ACC112 (cell line): ENCODE results near the gene EIF4B.

ENCODE experiments used
- H2AFZ ChIP-seq: fragments of 200-600 bp; sonication (generic); one replicate; pipeline ENCODE4 v1.6.0; 2017; ENCODE audit warnings: antibody characterized with exemption, low read length; ENCODE audit not compliant: unreplicated experiment
- H3K27ac ChIP-seq: fragments of 200-600 bp; sonication (generic); 2 replicates; pipeline ENCODE4 v1.5.1; 2014; ENCODE audit warnings: low read depth, mild to moderate bottlenecking, antibody characterized with exemption, low read length, moderate library complexity
- H3K27me3 ChIP-seq: fragments of 200-600 bp; sonication (generic); 2 replicates; pipeline ENCODE4 v1.6.1; 2014; ENCODE audit warnings: mild to moderate bottlenecking, antibody characterized with exemption, low read length, moderate library complexity, mixed read lengths; ENCODE audit not compliant: insufficient read depth
- H3K36me3 ChIP-seq: fragments of 200-600 bp; sonication (generic); 2 replicates; pipeline ENCODE4 v1.6.1; 2016; ENCODE audit warnings: mild to moderate bottlenecking, antibody characterized with exemption, low read length, moderate library complexity, mixed read lengths; ENCODE audit not compliant: insufficient read depth
- H3K4me1 ChIP-seq: fragments of 200-600 bp; sonication (generic); one replicate; pipeline ENCODE4 v1.6.1; 2016; ENCODE audit warnings: low read length, mixed read lengths; ENCODE audit not compliant: insufficient read depth, unreplicated experiment, control insufficient read depth
- H3K4me3 ChIP-seq: fragments of 200-600 bp; sonication (generic); 2 replicates; pipeline ENCODE4 v1.5.1; 2014; ENCODE audit warnings: mild to moderate bottlenecking, low read depth, low read length
- H3K79me2 ChIP-seq: fragments of 200-600 bp; sonication (generic); one replicate; pipeline ENCODE4 v1.6.0; 2016; ENCODE audit warnings: low read length; ENCODE audit not compliant: control insufficient read depth, unreplicated experiment, insufficient read depth

EIF4B gene

DNA sequence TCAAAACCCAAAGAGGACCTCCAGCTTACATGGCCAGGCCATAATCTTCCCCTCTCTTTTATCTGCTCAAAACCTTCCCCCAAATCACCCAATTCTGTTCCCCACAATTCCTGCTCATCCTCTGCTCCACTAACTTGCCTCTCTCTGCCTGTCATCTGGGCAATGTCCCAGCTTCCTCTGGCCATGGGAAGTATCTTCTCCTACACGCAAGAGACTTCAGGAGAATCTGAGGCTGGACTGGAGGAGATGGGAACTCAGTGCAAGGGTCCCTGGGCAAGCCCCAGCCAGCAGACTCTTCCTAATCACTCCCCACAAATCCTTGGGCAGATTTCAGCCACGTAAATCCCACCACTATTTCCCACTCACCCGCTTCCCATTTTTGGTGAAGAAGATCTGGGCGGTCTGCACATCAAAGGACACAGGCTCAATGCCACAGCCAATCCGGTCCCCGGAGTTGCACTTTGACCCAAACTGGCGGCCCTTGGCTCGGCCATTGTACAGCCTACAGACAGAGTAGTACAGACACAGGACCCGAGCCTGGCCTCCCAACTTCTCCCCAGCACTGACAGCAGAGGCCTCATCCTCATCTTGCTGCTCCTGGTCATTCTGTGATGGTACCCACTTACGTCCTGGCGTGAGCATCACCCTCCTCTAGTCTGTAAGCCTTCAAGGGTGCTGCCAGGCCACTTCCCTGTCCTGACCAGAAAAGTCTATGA lies 68.2 kb downstream of the EIF4B start:
- Histone ChIP-seq H3K79me2 (peaks cover 15% of the 10 kb centered on the region), H3K27me3 (no peaks in the 10 kb centered on the region), H3K4me3 (no peak overlapping the region), H3K4me1 (peaks cover 30% of the 10 kb centered on the region), H3K36me3 (no peaks in the 10 kb centered on the region), H3K27ac (no peak overlapping the region), H2AFZ (no peak overlapping the region)

DNA sequence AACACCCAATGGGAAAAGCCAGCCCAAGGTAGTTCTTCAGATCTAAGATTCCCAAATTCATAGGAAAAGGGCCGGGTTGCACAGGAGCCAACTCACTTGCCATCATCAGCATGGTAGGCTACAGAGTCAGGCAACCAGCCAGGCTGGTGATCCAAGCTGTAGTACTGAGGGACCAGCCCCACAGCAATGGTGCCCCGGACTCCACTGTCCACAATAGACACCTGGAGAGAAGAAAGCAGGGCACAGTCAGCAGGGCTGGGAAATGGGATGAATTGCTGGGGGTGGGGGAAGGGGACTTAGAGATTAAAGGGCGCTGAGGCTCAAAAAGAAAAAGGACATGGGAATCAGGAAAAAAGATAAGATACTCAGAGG lies 68.7 kb downstream of the EIF4B start:
- no peaks in the 10 kb centered on the region for H3K36me3 ChIP-seq
- no peak overlapping the region for H3K4me3 ChIP-seq
- peaks cover 15% of the 10 kb centered on the region for H3K79me2 ChIP-seq
- no peak overlapping the region for H2AFZ ChIP-seq
- H3K4me1 ChIP-seq = peaks cover 27% of the 10 kb centered on the region
- H3K27me3 ChIP-seq = no peaks in the 10 kb centered on the region
- no peak overlapping the region for H3K27ac ChIP-seq

DNA sequence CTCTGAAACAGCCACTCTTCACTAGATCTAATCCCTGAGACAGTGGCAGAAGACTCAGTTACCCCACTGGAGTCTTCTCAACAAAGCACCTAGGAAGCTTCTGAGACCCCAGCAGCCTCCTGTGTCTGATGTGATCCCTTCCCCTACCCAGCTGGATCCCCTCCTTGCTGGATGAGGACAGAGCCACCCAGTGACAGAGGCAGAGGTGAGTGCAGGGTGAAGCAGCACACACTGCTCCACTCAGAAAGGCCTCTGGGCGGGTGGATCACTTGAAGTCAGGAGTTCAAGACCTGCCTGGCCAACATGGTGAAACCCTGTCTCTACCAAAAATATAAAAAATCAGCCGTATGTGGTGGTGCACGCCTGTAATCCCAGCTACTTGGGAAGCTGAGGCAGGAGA lies 70.2 kb downstream of the EIF4B start:
- H3K79me2 ChIP-seq = peaks cover 15% of the 10 kb centered on the region
- no peak overlapping the region for H2AFZ ChIP-seq
- H3K4me3 ChIP-seq = no peak overlapping the region
- H3K4me1 ChIP-seq = peaks cover 28% of the 10 kb centered on the region
- H3K27me3 ChIP-seq = no peaks in the 10 kb centered on the region
- H3K36me3 ChIP-seq = no peaks in the 10 kb centered on the region
- no peak overlapping the region for H3K27ac ChIP-seq

DNA sequence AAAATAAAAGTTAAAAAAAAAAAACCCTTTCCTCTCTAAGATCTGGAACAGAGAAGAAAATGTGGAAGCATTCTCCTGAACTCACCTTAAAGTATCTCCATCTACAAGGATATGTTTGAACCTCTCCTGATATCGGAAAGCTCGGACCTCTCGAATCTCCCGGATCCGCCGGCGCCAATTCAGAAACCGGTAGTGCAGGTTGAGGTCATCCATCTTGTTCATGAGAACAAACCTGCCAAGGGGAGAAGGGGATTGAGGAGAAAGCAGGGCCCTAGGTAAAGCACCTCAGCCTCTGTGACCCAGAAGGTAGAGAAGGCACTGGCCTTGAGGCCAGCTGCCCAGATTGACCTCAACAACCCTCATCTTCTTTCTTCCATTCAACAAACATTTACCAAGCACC lies 70.8 kb downstream of the EIF4B start:
- Histone ChIP-seq H3K4me3 (no peak overlapping the region), H3K4me1 (peaks cover 24% of the 10 kb centered on the region)

DNA sequence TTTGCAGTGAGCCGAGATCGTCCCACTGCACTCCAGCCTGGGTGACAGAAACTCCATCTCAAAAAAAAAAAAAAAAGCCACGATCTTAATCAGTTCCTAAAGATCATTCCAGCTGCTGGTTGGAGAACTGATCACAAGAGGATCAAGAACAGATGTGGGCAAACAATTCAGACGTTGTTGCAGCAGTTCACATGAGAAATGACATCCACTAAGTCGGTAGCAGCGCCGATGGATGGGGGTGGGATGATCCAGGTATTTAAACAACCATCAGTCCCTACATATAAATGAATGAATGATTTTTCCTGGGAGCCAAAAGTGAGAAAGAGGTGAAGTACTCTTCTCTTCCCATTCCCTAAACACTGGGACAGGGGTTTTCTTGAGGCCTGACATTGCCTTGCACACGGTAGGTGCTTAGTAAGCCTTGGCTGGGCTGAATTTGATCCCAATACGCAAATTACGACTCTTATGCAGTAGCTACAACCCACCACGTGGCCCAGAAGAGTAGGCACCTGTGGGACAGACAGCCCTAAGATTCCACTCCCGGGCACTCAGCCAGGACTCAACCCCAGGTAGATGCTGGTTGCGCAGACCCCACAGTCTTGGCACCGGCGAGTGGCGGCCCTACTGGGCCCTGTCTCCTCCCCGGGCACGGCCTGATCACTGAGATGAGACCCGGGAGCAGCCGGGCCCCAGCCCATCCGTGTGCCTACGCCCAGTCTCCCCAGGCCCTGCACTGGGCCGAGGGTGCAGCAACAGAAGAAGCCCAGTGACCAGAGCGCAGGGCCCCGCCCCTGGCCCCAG lies 72.4 kb downstream of the EIF4B start:
- no peaks in the 10 kb centered on the region for H3K36me3 ChIP-seq
- peaks cover 17% of the 10 kb centered on the region for H3K4me1 ChIP-seq
- H3K27me3 ChIP-seq = no peaks in the 10 kb centered on the region
- peak overlapping the region; percentile 94 for H3K27ac ChIP-seq
- H3K79me2 ChIP-seq = peaks cover 15% of the 10 kb centered on the region
- H3K4me3 ChIP-seq = peak overlapping the region; percentile 88
- peak overlapping the region; percentile 55 for H2AFZ ChIP-seq

More for the DNA sequence above, 70.8 kb downstream of the EIF4B start:
- no peaks in the 10 kb centered on the region for H3K36me3 ChIP-seq
- H3K27me3 ChIP-seq = no peaks in the 10 kb centered on the region
- H2AFZ ChIP-seq = no peak overlapping the region
- H3K79me2 ChIP-seq = peaks cover 15% of the 10 kb centered on the region
- no peak overlapping the region for H3K27ac ChIP-seq

DNA sequence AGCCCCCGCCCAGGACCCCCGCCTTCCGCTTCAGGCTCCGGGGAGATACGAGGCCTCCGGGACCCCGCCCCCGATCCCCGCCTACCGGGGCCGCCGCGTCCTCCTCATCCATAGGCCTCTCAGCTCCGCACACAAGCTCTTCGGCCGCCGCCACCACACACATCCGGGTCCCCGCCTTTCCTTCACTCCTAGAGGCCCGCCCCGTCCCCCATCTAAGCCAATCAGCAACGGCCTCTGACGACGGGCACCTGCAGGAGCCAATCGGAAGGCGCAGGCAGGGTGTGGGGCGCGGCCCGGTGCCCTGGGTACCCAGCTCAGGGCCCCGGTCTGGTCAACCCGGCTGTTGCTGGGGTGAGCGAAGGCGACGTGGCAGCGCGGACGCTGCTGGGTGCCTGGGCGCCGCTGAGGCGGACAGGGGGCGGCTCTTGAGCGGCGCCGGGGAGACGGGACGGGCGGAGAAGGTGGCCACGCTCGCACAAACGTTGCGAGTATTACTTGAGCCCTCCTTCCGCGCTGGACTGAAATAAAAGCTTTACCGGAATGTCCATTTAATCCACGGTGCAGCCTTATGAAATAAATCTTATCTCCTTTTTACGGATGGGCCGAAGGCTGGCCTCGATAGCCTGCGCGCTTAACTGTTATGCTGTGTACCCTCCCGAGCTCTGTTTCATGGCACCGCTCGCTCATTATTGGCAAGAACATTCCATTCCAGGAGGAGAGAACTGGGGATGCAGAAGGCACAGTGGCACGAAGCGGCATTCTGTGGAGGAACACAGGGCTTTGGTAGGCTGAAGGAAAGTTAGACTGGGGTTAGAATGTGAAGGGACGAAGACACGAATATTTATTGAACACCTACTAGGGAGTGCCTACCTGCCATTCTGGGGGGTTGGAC lies 73.2 kb downstream of the EIF4B start, which contains the start of gene SPRYD3:
TSS of gene SPRYD3 (minus strand) at position 165 of the 892 bp plus-strand sequence. CDS start at position 108, 57 bp downstream.
- peaks cover 15% of the 10 kb centered on the region for H3K79me2 ChIP-seq
- peak within 1 kb of the TSS; percentile 88 for H3K4me3 ChIP-seq
- H3K27ac ChIP-seq = peak within 1 kb of the TSS; percentile 94
- peaks cover 17% of the 10 kb centered on the region for H3K4me1 ChIP-seq
- H3K27me3 ChIP-seq = no peaks in the 10 kb centered on the region
- H3K36me3 ChIP-seq = no peaks in the 10 kb centered on the region
- H2AFZ ChIP-seq = peak within 1 kb of the TSS; percentile 55

DNA sequence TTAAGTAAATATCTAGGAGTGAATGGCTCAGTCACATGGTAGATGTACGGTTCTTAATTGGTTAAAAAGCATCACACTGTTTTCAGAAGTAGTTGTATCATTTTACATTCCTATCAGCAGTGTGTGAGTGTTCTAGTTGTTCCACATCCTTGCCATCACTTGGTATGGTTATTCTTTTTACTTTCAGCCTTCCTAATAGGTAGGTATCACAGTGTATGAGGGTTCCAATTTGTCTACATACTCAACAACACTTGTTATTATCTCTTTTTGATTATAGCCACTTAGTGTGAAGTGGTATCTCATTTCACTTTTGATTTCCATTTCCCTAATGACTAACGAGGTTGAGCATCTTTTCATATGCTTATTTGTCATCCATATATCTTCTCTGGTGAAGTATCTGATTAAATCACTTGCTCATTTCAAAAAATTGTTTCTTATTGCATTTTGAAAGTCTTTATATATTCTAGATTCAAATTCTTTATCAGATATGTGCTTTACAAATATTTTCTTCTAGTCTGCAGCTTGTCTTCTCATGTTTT lies 76.5 kb downstream of the EIF4B start:
- no peaks in the 10 kb centered on the region for H3K36me3 ChIP-seq
- no peaks in the 10 kb centered on the region for H3K27me3 ChIP-seq
- no peak overlapping the region for H3K4me3 ChIP-seq
- H3K79me2 ChIP-seq = peaks cover 9% of the 10 kb centered on the region
- no peak overlapping the region for H2AFZ ChIP-seq
- H3K4me1 ChIP-seq = peaks cover 17% of the 10 kb centered on the region
- H3K27ac ChIP-seq = no peak overlapping the region

DNA sequence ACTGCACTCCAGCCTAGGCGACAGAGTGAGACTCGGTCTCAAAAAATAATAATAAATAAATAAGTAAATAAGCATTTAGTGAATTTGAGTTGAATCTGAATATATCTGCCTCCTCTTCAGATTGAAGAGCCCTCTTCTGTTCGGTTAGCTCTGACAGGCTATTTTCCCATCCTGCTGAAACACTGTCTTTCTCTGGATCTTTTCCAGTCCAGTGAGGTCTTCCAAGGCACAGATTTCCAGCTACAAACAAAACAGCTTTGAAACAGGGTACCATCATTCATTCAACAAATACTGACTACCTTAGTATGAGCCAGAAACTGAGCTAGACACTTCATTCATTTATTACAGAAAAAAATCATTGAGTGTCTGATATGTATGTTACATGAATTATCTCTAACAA lies 80.1 kb downstream of the EIF4B start:
- Histone ChIP-seq H3K79me2 (no peaks in the 10 kb centered on the region), H3K27ac (no peak overlapping the region), H3K4me1 (no peaks in the 10 kb centered on the region), H2AFZ (no peak overlapping the region), H3K27me3 (no peaks in the 10 kb centered on the region), H3K36me3 (no peaks in the 10 kb centered on the region), H3K4me3 (no peak overlapping the region)

DNA sequence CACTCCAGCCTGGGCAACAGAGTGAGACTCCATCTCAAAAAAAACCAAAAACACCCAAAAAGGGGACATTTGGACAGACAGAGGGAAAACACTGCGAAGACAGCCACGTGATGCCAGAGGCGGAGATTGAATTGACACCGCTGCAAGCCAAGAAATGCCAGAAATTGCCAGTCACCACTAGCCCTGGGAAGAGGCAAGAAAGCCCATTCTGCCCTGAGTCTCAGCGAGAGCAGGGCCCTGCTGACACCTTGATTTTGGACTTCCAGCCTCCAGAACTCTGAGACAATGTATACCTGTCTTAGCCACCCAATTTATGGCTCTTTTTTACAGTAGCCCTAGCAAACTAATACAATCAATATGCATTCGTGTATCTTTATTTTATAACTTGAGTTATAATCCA lies 83.8 kb downstream of the EIF4B start:
- Histone ChIP-seq H3K27ac (no peak overlapping the region), H3K4me1 (peaks cover 8% of the 10 kb centered on the region), H3K27me3 (no peaks in the 10 kb centered on the region), H3K36me3 (no peaks in the 10 kb centered on the region), H3K79me2 (no peaks in the 10 kb centered on the region), H2AFZ (no peak overlapping the region), H3K4me3 (no peak overlapping the region)

DNA sequence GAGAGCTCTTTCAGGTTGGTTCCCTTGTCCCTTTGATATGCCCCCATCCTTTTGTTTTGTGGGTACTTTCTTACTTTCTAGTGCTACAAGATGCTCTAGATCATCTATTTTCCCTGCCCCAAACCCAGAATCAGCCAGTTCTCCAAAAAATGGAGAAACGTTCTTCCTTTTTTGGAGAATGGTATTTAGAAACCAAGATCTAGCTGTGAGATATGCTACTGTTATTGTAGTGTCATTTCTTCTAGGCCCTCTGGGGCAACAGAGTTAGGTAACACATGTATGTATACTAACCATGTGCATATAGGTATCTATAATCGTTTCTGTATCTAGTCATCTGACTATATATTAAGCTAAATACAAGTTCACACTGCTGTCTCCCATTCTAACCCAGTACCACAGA lies 84.3 kb downstream of the EIF4B start:
- Histone ChIP-seq H3K4me1 (peaks cover 8% of the 10 kb centered on the region), H3K27me3 (no peaks in the 10 kb centered on the region), H3K36me3 (no peaks in the 10 kb centered on the region), H3K27ac (no peak overlapping the region), H3K4me3 (no peak overlapping the region), H3K79me2 (no peaks in the 10 kb centered on the region), H2AFZ (no peak overlapping the region)
